HFF-Myc (cell line): ENCODE data around the gene KCNQ1OT1.

Experiments
- DNase-seq: peaks from one replicate; pipeline ENCODE4 v3.0.0-alpha.2; 2011; ENCODE audit warnings: low read depth; ENCODE audit errors: extremely low read depth
- H3K4me3 ChIP-seq: replicated peaks from 2 replicates; pipeline ENCODE4 v1.5.1; 2011; ENCODE audit warnings: low read depth, mild to moderate bottlenecking, control low read depth, low read length
- CTCF ChIP-seq: IDR thresholded peaks from 2 replicates; pipeline ENCODE4 v1.5.1; 2012; ENCODE audit warnings: mild to moderate bottlenecking, low read depth, low read length, control low read depth; ENCODE audit errors: missing control alignments

Gene KCNQ1OT1

GRCh38 chr11:2694995-2695939 is 4.5 kb downstream of the KCNQ1OT1 start:
- DNase-seq, result no peak
- no peak overlapping the region for H3K4me3 ChIP-seq
- no peak for TF ChIP-seq CTCF

GRCh38 chr11:2694495-2694894 is 5.3 kb downstream of the KCNQ1OT1 start:
- no peak overlapping the region for H3K4me3 ChIP-seq
- DNase-seq, result no peak
- no peak for TF ChIP-seq CTCF

- no peak for DNase-seq
- TF ChIP-seq CTCF, result no peak
- H3K4me3 ChIP-seq, result no peak overlapping the region
Observed at GRCh38 chr11:2693271-2694261, 6.2 kb downstream of the KCNQ1OT1 start.

GRCh38 chr11:2691991-2692875 is 7.6 kb downstream of the KCNQ1OT1 start:
- DNase-seq, result no peak
- peak; percentile 19 for TF ChIP-seq CTCF
- H3K4me3 ChIP-seq, result no peak overlapping the region

- no peak for DNase-seq
- no peak for TF ChIP-seq CTCF
- H3K4me3 ChIP-seq, result no peak overlapping the region
Observed at GRCh38 chr11:2691355-2691761, 8.4 kb downstream of the KCNQ1OT1 start.
